ENCODE measurements around the gene CCDC30. TPM values are rescaled to one million over a fixed set of nuclear protein-coding genes. Genes with fewer than 3 reads are reported as not detected.
A peak's percentile ranks its signal among the peaks of the same experiment; 100 is the strongest.

CCDC30 gene
- total and polyA plus RNA-seq, 9 of the 15 experiments (the other 6 are each of a cell fraction or from before 2014, with no cell fraction given) = 0.05 to 0.91 (median 0.24) TPM

DNA sequence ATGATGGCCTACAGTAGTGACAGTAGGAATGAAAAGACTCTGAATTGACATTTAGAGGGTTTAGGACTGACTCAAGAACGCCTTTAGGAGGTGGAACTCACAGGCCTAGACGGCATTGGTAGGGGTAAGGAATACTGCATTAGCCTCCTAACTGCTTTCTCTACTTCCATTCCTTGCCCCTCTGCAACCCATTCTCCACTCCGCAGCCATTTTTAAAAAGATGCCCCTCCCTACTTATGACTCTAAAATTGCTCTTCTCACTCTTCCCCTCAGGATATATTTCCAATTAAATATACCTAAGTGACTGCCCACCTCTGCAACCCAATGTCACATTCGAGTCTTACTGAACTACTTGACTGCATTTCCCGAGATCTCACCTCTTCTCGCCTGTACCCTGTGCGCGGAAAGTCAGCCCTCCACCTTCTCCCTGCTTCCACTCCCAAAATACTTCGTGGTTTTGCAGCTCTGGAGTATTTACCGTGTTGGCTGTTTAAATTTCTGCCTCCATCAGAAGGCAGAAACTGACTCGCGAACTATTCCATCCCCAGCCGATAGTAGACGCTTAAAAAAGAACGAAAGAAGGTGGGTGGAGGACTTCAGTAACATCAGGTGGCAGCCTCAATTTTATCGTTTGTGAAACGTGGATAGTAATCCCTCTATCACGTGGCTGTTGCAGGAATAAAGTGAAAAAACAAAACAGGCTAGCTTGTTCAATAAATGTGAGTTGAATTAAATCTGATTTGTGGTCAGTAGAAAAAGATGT, 218.0 kb downstream of the CCDC30 start:
- no peaks in the 10 kb centered on the region for H3K9me1 ChIP-seq (ENCODE audit: control insufficient read depth, insufficient read depth, low read length)
- BruUV-seq (replicated peaks) = TSS peak; percentile 94
- peaks cover 29% of the 10 kb centered on the region for H4K20me1 ChIP-seq (replicated peaks; ENCODE audit: control insufficient read depth, insufficient read depth, low read length)
- H3K4me1 ChIP-seq (replicated peaks in 1 of 2; ENCODE audit: control insufficient read depth in 2 of 2, insufficient read depth in 2 of 2, low read length in 2 of 2) = peaks cover 3 to 20% of the 10 kb centered on the region in 2 experiments; a peak in 3 of 5 replicates
- peak overlapping the region; percentile 95 for H3K27ac ChIP-seq (ENCODE audit: extremely low read depth, low read depth, low read length)
- H3K4me2 ChIP-seq (ENCODE audit: insufficient read depth, low read length) = peak overlapping the region; percentile 96
- FAIRE-seq (peak; percentile 26), ATAC-seq (peak; percentile 2; the same call in 2 of the 3 replicates), DNase-seq (ENCODE audit: extremely low read depth in 1 of 4, low spot score in 3 of 4) (peak in 2 of 4 experiments; percentile 32 to 48)
- POLR2A ChIA-PET = interaction anchor here (0.6 to 8.0 kb wide), 7 partner anchors 9 to 1124 kb away, joined by 3 to 72 read pairs (median 4); no protein-coding TSS in a partner anchor
- in situ Hi-C loops (cut with MboI) (no loop called here), intact Hi-C loops (cut with micrococcal nuclease) (loop anchor here (5.0 to 10.0 kb wide), 2 partner anchors 86 to 254 kb away; partner anchors contain the start of genes C1orf50 and P3H1)
- peaks cover 62% of the 10 kb centered on the region for H3K79me2 ChIP-seq (ENCODE audit: control insufficient read depth, insufficient read depth, low read length)
- 1% methylated on average over 18 of the region's 18 CpGs for WGBS (ENCODE audit: insufficient coverage, low coverage, missing lambda C conversion rate)
- H3K27me3 ChIP-seq (ENCODE audit: control insufficient read depth in 2 of 2, insufficient read depth in 2 of 2, low read length in 2 of 2) = no peaks in the 10 kb centered on the region
- H3K4me3 ChIP-seq = peak overlapping the region; percentile 77
- peaks cover 46% of the 10 kb centered on the region for H3K36me3 ChIP-seq (ENCODE audit: control insufficient read depth, insufficient read depth, low read length)
- CTCF ChIA-PET (ENCODE audit: low intra/inter-chr PET ratio) = no interaction called here
- peak overlapping the region; percentile 77 for H2AFZ ChIP-seq (ENCODE audit: low read depth, low read length)
- peak overlapping the region; percentile 97 to 99 for H3K9ac ChIP-seq (ENCODE audit: insufficient read depth in 1 of 2, low read depth in 2 of 2, low read length in 2 of 2)
- no peaks in the 10 kb centered on the region for H3K9me3 ChIP-seq (replicated peaks; ENCODE audit: control insufficient read depth, insufficient read depth, low read depth, low read length)
- TF ChIP-seq, protein P1, sequence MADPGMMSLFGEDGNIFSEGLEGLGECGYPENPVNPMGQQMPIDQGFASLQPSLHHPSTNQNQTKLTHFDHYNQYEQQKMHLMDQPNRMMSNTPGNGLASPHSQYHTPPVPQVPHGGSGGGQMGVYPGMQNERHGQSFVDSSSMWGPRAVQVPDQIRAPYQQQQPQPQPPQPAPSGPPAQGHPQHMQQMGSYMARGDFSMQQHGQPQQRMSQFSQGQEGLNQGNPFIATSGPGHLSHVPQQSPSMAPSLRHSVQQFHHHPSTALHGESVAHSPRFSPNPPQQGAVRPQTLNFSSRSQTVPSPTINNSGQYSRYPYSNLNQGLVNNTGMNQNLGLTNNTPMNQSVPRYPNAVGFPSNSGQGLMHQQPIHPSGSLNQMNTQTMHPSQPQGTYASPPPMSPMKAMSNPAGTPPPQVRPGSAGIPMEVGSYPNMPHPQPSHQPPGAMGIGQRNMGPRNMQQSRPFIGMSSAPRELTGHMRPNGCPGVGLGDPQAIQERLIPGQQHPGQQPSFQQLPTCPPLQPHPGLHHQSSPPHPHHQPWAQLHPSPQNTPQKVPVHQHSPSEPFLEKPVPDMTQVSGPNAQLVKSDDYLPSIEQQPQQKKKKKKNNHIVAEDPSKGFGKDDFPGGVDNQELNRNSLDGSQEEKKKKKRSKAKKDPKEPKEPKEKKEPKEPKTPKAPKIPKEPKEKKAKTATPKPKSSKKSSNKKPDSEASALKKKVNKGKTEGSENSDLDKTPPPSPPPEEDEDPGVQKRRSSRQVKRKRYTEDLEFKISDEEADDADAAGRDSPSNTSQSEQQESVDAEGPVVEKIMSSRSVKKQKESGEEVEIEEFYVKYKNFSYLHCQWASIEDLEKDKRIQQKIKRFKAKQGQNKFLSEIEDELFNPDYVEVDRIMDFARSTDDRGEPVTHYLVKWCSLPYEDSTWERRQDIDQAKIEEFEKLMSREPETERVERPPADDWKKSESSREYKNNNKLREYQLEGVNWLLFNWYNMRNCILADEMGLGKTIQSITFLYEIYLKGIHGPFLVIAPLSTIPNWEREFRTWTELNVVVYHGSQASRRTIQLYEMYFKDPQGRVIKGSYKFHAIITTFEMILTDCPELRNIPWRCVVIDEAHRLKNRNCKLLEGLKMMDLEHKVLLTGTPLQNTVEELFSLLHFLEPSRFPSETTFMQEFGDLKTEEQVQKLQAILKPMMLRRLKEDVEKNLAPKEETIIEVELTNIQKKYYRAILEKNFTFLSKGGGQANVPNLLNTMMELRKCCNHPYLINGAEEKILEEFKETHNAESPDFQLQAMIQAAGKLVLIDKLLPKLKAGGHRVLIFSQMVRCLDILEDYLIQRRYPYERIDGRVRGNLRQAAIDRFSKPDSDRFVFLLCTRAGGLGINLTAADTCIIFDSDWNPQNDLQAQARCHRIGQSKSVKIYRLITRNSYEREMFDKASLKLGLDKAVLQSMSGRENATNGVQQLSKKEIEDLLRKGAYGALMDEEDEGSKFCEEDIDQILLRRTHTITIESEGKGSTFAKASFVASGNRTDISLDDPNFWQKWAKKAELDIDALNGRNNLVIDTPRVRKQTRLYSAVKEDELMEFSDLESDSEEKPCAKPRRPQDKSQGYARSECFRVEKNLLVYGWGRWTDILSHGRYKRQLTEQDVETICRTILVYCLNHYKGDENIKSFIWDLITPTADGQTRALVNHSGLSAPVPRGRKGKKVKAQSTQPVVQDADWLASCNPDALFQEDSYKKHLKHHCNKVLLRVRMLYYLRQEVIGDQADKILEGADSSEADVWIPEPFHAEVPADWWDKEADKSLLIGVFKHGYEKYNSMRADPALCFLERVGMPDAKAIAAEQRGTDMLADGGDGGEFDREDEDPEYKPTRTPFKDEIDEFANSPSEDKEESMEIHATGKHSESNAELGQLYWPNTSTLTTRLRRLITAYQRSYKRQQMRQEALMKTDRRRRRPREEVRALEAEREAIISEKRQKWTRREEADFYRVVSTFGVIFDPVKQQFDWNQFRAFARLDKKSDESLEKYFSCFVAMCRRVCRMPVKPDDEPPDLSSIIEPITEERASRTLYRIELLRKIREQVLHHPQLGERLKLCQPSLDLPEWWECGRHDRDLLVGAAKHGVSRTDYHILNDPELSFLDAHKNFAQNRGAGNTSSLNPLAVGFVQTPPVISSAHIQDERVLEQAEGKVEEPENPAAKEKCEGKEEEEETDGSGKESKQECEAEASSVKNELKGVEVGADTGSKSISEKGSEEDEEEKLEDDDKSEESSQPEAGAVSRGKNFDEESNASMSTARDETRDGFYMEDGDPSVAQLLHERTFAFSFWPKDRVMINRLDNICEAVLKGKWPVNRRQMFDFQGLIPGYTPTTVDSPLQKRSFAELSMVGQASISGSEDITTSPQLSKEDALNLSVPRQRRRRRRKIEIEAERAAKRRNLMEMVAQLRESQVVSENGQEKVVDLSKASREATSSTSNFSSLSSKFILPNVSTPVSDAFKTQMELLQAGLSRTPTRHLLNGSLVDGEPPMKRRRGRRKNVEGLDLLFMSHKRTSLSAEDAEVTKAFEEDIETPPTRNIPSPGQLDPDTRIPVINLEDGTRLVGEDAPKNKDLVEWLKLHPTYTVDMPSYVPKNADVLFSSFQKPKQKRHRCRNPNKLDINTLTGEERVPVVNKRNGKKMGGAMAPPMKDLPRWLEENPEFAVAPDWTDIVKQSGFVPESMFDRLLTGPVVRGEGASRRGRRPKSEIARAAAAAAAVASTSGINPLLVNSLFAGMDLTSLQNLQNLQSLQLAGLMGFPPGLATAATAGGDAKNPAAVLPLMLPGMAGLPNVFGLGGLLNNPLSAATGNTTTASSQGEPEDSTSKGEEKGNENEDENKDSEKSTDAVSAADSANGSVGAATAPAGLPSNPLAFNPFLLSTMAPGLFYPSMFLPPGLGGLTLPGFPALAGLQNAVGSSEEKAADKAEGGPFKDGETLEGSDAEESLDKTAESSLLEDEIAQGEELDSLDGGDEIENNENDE (IDR thresholded peaks at IDR 0.05; ENCODE audit: low read depth, low read length) = no peak
- TF ChIP-seq PHB (CRISPR knock-in tag; IDR thresholded peaks at IDR 0.05) (no peak), CHD1 (IDR thresholded peaks at IDR 0.05; ENCODE audit: low read length) (peak; percentile 9), PTRF (tag; IDR thresholded peaks at IDR 0.05) (no peak)
